Gastrocnemius medialis (tissue), 4 donors: Measurements from ENCODE around the gene EDEM1. TPM values are rescaled to one million over a fixed set of nuclear protein-coding genes. Genes with fewer than 3 reads are reported as not detected.

Experiments
- ATAC-seq, 2 donors: fragments of 150-250 bp; one replicate each; pipeline ENCODE4 v1.9.1; 2016
- DNase-seq, 2 donors: peaks; one replicate each; pipeline ENCODE4 v3.0.0-alpha.2; 2019
- H3K27ac ChIP-seq, 4 donors: fragments of 200-600 bp; sonication (generic); 1 replicate in 1 of 4; 2 replicates in 3 of 4; pipeline ENCODE4 v1.5.1; 2016 to 2018; ENCODE audit warnings: mild to moderate bottlenecking in 2 of 4, moderate library complexity in 1 of 4
- H3K27me3 ChIP-seq, 3 donors: fragments of 200-600 bp; sonication (generic) in 2 of 3; 1 replicate in 1 of 3; 2 replicates in 2 of 3; pipeline versions ENCODE4 v1.5.1 to v1.6.0; 2016 to 2019; ENCODE audit warnings: mild to moderate bottlenecking in 1 of 3, moderate library complexity in 1 of 3
- H3K36me3 ChIP-seq, 2 donors: fragments of 200-600 bp; sonication (generic) in 1 of 2; one replicate each; pipeline ENCODE4 v1.5.1; 2017 to 2018
- H3K4me1 ChIP-seq, 2 donors: fragments of 200-600 bp; sonication (generic) in 1 of 2; one replicate each; pipeline ENCODE4 v1.5.1; 2016 to 2017; ENCODE audit warnings: mild to moderate bottlenecking in 2 of 2
- H3K4me3 ChIP-seq, 4 donors: fragments of 200-600 bp; sonication (generic) in 3 of 4; 1 replicate in 1 of 4; 2 replicates in 3 of 4; pipeline ENCODE4 v1.5.1; 2016 to 2019; ENCODE audit warnings: mild to moderate bottlenecking in 2 of 4
- H3K9me3 ChIP-seq, 3 donors: fragments of 200-600 bp; sonication (generic) in 2 of 3; 1 replicate in 1 of 3; 2 replicates in 2 of 3; pipeline ENCODE4 v1.5.1; 2016 to 2019
- CTCF ChIP-seq, 5 experiments: fragments of 450-650 bp in 3 of 5; fragments of 200-600 bp in 2 of 5; sonication (generic) in 2 of 5; IDR thresholded peaks in 4 of 5; conservative IDR thresholded peaks in 1 of 5; 1 replicate in 4 of 5; 2 replicates in 1 of 5; pipeline ENCODE4 v1.5.1; 2016 to 2019; ENCODE audit warnings: antibody characterized with exemption in 5 of 5, mild to moderate bottlenecking in 3 of 5, moderate library complexity in 3 of 5
- POLR2A ChIP-seq, 2 donors: fragments of 450-650 bp; IDR thresholded peaks; one replicate each; pipeline ENCODE4 v1.6.1; 2017; ENCODE audit warnings: antibody characterized with exemption in 2 of 2, mild to moderate bottlenecking in 2 of 2, moderate library complexity in 2 of 2
- in situ Hi-C, 4 donors: fragments of 200-750 bp; cut with MboI; loops; one replicate each; pipeline versions ENCODE4 v1.15.0 to v1.8.0; 2017; ENCODE audit warnings: low sequenced_read_pairs in 4 of 4
- intact Hi-C: fragments of 100-400 bp; cut with DNase I; formaldehyde crosslinking; loops from one replicate; pipeline ENCODE4 v1.15.1; 2023; ENCODE audit warnings: low total_unique reads
- total RNA-seq, 4 donors: library from RNA; depleted of rRNA; stranded (reverse); fragments of >200 nt; gene quantifications; one replicate each; pipeline versions ENCODE4 v1.1.0 to v1.2.3, GENCODE V29; 2016

Gene EDEM1
- total RNA-seq, 4 donors from 2014 or later, result 7.8 to 12.3 (median 11.4) TPM

GRCh38 chr3:5194801-5195509 is 7.4 kb downstream of the EDEM1 start:
- Histone ChIP-seq H3K36me3 (peaks cover 0 to 6% of the 10 kb centered on the region in 2 donors), H3K4me3 (no peak overlapping the region), H3K27me3 (no peaks in the 10 kb centered on the region), H3K27ac (peak overlapping the region; percentile 79 to 88 (median 82)), H3K9me3 (no peaks in the 10 kb centered on the region), H3K4me1 (peaks cover 45 to 49% of the 10 kb centered on the region in 2 donors)
- intact Hi-C loops (loop anchor here (1.0 to 10.0 kb wide), 7 partner anchors 72 to 700 kb away; partner anchors contain the start of genes BHLHE40 and ITPR1), in situ Hi-C loops (loop anchor here in 2 of 4 donors (5.0 to 25.0 kb wide), 3 partner anchors 70 to 208 kb away; partner anchors contain the start of genes ARL8B (in 2 of the 2) and BHLHE40 (in 1 of the 2))
- DNase-seq (peak; percentile 69 to 70), ATAC-seq (peak; percentile 97 to 98)
- TF ChIP-seq CTCF (IDR thresholded peaks at IDR 0.05 in 4 of 5, conservative IDR thresholded peaks at IDR 0.05 in 1 of 5) (no peak), POLR2A (IDR thresholded peaks at IDR 0.05) (peak in 1 of 2 donors; percentile 39)

GRCh38 chr3:5195605-5196004 is 8.1 kb downstream of the EDEM1 start:
- ATAC-seq, result no peak
- H3K36me3 ChIP-seq, result peaks cover 0 to 13% of the 10 kb centered on the region in 2 donors
- H3K4me1 ChIP-seq, result peaks cover 39 to 43% of the 10 kb centered on the region in 2 donors
- peak in 1 of 2 donors; percentile 31 for DNase-seq
- TF ChIP-seq POLR2A (IDR thresholded peaks at IDR 0.05) (no peak), CTCF (IDR thresholded peaks at IDR 0.05 in 4 of 5, conservative IDR thresholded peaks at IDR 0.05 in 1 of 5) (no peak)
- no peaks in the 10 kb centered on the region for H3K27me3 ChIP-seq
- intact Hi-C loops, result loop anchor here (2.0 to 10.0 kb wide), 4 partner anchors 123 to 701 kb away; partner anchors contain the start of gene ITPR1
- H3K27ac ChIP-seq, result peak overlapping the region; percentile 79 to 88 (median 82)
- H3K4me3 ChIP-seq, result no peak overlapping the region
- no peaks in the 10 kb centered on the region for H3K9me3 ChIP-seq
- in situ Hi-C loops, result loop anchor here in 2 of 4 donors (5.0 to 25.0 kb wide), 3 partner anchors 71 to 208 kb away; partner anchors contain the start of genes ARL8B (in 2 of the 2) and BHLHE40 (in 1 of the 2)

- in situ Hi-C loops (loop anchor here in 2 of 4 donors (5.0 to 25.0 kb wide), 3 partner anchors 72 to 210 kb away; partner anchors contain the start of genes ARL8B (in 2 of the 2) and BHLHE40 (in 1 of the 2)), intact Hi-C loops (loop anchor here (10.0 kb wide), 3 partner anchors 452 to 702 kb away; partner anchors contain the start of gene ITPR1)
- Histone ChIP-seq H3K36me3 (peaks cover 0 to 27% of the 10 kb centered on the region in 2 donors), H3K27ac (peak overlapping the region in 3 of 4 donors; percentile 0 to 88 (median 7)), H3K4me1 (peaks cover 30 to 42% of the 10 kb centered on the region in 2 donors), H3K27me3 (no peaks in the 10 kb centered on the region), H3K4me3 (no peak overlapping the region), H3K9me3 (no peaks in the 10 kb centered on the region)
- ATAC-seq (no peak), DNase-seq (no peak)
- TF ChIP-seq POLR2A (IDR thresholded peaks at IDR 0.05), result no peak
- no peak for TF ChIP-seq CTCF (IDR thresholded peaks at IDR 0.05 in 4 of 5, conservative IDR thresholded peaks at IDR 0.05 in 1 of 5)
Observed at GRCh38 chr3:5197022-5197421, 9.5 kb downstream of the EDEM1 start.

- Histone ChIP-seq H3K4me3 (no peak overlapping the region), H3K4me1 (peaks cover 24 to 35% of the 10 kb centered on the region in 2 donors), H3K36me3 (peaks cover 0 to 33% of the 10 kb centered on the region in 2 donors), H3K27me3 (no peaks in the 10 kb centered on the region), H3K9me3 (no peaks in the 10 kb centered on the region), H3K27ac (peak overlapping the region in 3 of 4 donors; percentile 0 to 88 (median 7))
- ATAC-seq, result no peak
- DNase-seq, result no peak
- intact Hi-C loops (loop anchor here (10.0 kb wide), 3 partner anchors 453 to 703 kb away; partner anchors contain the start of gene ITPR1), in situ Hi-C loops (loop anchor here in 2 of 4 donors (5.0 to 25.0 kb wide), 3 partner anchors 73 to 210 kb away; partner anchors contain the start of genes ARL8B (in 2 of the 2) and BHLHE40 (in 1 of the 2))
- TF ChIP-seq POLR2A (IDR thresholded peaks at IDR 0.05), result no peak
- TF ChIP-seq CTCF (IDR thresholded peaks at IDR 0.05 in 4 of 5, conservative IDR thresholded peaks at IDR 0.05 in 1 of 5), result no peak
Observed at GRCh38 chr3:5197470-5198312, 10.2 kb downstream of the EDEM1 start.
